HEK293T (cell line): ENCODE results near the gene ATP5F1A.

Experiments used
- CTCF ChIA-PET: fragments of 350-600 bp; formaldehyde crosslinking; extraction: SDS; loops from one replicate; lab custom pipeline; 2021; ENCODE audit warnings: antibody characterized with exemption, inconsistent platforms; lab: Yijun Ruan, JAX
- POLR2A ChIA-PET: fragments of 350-600 bp; formaldehyde crosslinking; extraction: SDS; loops from one replicate; lab custom pipeline; 2020; ENCODE audit warnings: antibody characterized with exemption, inconsistent platforms; lab: Yijun Ruan, JAX
- DNase-seq: peaks from one replicate; pipeline ENCODE4 v3.0.0; 2012; ENCODE audit warnings: mixed read lengths; ENCODE audit errors: extremely low spot score
- ARNT ChIP-seq: fragments of 450-650 bp; IDR thresholded peaks from 2 replicates; pipeline ENCODE4 v1.6.1; 2017; ENCODE audit warnings: mild to moderate bottlenecking
- BHLHE40 ChIP-seq: fragments of 450-650 bp; IDR thresholded peaks from 2 replicates; pipeline ENCODE4 v1.6.1; 2016; ENCODE audit warnings: mild to moderate bottlenecking, moderate library complexity, borderline replicate concordance
- CTBP1 ChIP-seq: fragments of 450-650 bp; IDR thresholded peaks from 2 replicates; pipeline ENCODE4 v1.6.1; 2016; ENCODE audit warnings: borderline replicate concordance
- ELF4 ChIP-seq: fragments of 450-650 bp; IDR thresholded peaks from 2 replicates; pipeline ENCODE4 v1.6.1; 2017; ENCODE audit warnings: antibody characterized with exemption
- FOXA1 ChIP-seq: fragments of 450-650 bp; IDR thresholded peaks from 2 replicates; pipeline ENCODE4 v1.6.1; 2016; ENCODE audit warnings: mild to moderate bottlenecking
- FOXK2 ChIP-seq: fragments of 450-650 bp; IDR thresholded peaks from 2 replicates; pipeline ENCODE4 v1.6.1; 2016; ENCODE audit warnings: mild to moderate bottlenecking
- FOXM1 ChIP-seq: fragments of 450-650 bp; IDR thresholded peaks from 2 replicates; pipeline ENCODE4 v1.6.1; 2017; ENCODE audit warnings: mild to moderate bottlenecking, borderline replicate concordance
- HDGF ChIP-seq: fragments of 450-650 bp; IDR thresholded peaks from 2 replicates; pipeline ENCODE4 v1.6.1; 2017; ENCODE audit warnings: antibody characterized with exemption, borderline replicate concordance
- L3MBTL2 ChIP-seq: fragments of 450-650 bp; conservative IDR thresholded peaks from 2 replicates; pipeline ENCODE4 v1.6.1; 2016; ENCODE audit warnings: mild to moderate bottlenecking
- LEF1 ChIP-seq: fragments of 450-650 bp; IDR thresholded peaks from 2 replicates; pipeline ENCODE4 v1.6.1; 2017; ENCODE audit warnings: mild to moderate bottlenecking, borderline replicate concordance
- NFRKB ChIP-seq: fragments of 450-650 bp; IDR thresholded peaks from 2 replicates; pipeline ENCODE4 v1.6.1; 2016; ENCODE audit warnings: mild to moderate bottlenecking, moderate library complexity
- SP1 ChIP-seq: fragments of 450-650 bp; IDR thresholded peaks from 2 replicates; pipeline ENCODE4 v1.6.1; 2017
- SUZ12 ChIP-seq: fragments of 450-650 bp; IDR thresholded peaks from 2 replicates; pipeline ENCODE4 v1.6.1; 2016; ENCODE audit warnings: mild to moderate bottlenecking
- TARDBP ChIP-seq: fragments of 450-650 bp; IDR thresholded peaks from 2 replicates; pipeline ENCODE4 v1.6.1; 2016
- ZNF384 ChIP-seq: fragments of 450-650 bp; IDR thresholded peaks from 2 replicates; pipeline ENCODE4 v1.6.1; 2016
- TF ChIP-seq, protein P1 (sequence below): fragments of 450-650 bp; IDR thresholded peaks from 2 replicates; pipeline ENCODE4 v1.6.1; 2016

Gene ATP5F1A

DNA sequence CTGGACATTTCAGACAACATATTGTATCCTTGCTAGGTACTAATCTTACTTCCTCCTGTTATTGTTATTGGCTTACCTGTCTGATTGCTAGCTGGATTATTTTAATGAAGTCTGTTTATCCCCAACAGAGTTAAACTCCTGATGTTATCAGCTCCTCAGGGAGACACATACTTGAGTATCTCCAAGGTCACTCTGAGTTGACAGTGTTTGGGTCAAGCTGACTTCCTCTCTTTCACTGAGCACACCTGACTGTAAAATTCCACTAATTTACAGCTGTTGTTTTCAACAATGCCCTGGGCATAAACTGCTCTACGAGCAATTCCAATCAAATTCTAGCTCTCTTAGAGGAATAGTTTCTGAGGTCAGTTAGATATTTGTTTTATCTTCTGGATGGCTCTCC lies 15.7 kb upstream of the ATP5F1A start:
- POLR2A ChIA-PET, result no interaction called here

GRCh38 chr18:46110406-46110805 lies 12.3 kb upstream of the ATP5F1A start:
- CTCF ChIA-PET, result interaction anchor here (1.3 kb wide), 1 partner anchor 37 kb away, joined by 4 read pairs; no protein-coding TSS in a partner anchor

More for the DNA sequence above, 15.7 kb upstream of the ATP5F1A start:
- TF ChIP-seq FOXM1 (no peak), ELF4 (no peak), L3MBTL2 (no peak), LEF1 (no peak), TARDBP (no peak), ZNF384 (no peak), CTBP1 (no peak), ARNT (no peak), SUZ12 (no peak)
- TF ChIP-seq, protein P1, sequence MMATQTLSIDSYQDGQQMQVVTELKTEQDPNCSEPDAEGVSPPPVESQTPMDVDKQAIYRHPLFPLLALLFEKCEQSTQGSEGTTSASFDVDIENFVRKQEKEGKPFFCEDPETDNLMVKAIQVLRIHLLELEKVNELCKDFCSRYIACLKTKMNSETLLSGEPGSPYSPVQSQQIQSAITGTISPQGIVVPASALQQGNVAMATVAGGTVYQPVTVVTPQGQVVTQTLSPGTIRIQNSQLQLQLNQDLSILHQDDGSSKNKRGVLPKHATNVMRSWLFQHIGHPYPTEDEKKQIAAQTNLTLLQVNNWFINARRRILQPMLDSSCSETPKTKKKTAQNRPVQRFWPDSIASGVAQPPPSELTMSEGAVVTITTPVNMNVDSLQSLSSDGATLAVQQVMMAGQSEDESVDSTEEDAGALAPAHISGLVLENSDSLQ, result no peak
- no peak for DNase-seq
- CTCF ChIA-PET, result no interaction called here

DNA sequence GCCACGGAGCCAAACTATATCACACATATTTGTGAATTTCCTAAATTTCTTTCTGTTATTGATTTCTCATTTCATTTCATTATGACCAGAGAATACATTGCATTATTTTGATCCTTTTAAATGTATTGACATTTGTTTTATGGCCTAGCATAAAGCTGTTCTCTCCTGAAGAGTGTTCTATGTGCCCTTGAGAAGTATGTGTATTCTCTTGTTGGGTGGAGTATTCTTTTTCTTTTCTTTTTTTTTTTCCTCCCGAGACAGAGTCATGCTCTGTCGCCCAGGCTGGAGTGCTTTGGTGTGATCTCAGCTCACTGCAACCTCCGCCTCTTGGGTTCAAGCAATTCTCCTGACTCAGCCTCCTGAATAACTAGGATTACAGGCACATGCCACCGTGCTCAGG lies 11.3 kb upstream of the ATP5F1A start:
- DNase-seq, result no peak
- ChIA-PET CTCF (no interaction called here), POLR2A (no interaction called here)
- TF ChIP-seq TARDBP (no peak), FOXM1 (no peak), ZNF384 (no peak), FOXA1 (no peak), ELF4 (no peak), HDGF (no peak), LEF1 (no peak), SUZ12 (no peak), NFRKB (no peak), SP1 (no peak), BHLHE40 (no peak), ARNT (no peak), FOXK2 (no peak), L3MBTL2 (no peak)
- TF ChIP-seq, protein P1, result no peak

More at GRCh38 chr18:46110406-46110805, 12.3 kb upstream of the ATP5F1A start:
- DNase-seq, result no peak
- POLR2A ChIA-PET, result interaction anchor here (1.5 kb wide), 1 partner anchor 13 kb away, joined by 3 read pairs; the partner anchor contains the start of gene ATP5F1A
- TF ChIP-seq TARDBP (no peak), BHLHE40 (no peak), FOXM1 (no peak), LEF1 (no peak)

DNA sequence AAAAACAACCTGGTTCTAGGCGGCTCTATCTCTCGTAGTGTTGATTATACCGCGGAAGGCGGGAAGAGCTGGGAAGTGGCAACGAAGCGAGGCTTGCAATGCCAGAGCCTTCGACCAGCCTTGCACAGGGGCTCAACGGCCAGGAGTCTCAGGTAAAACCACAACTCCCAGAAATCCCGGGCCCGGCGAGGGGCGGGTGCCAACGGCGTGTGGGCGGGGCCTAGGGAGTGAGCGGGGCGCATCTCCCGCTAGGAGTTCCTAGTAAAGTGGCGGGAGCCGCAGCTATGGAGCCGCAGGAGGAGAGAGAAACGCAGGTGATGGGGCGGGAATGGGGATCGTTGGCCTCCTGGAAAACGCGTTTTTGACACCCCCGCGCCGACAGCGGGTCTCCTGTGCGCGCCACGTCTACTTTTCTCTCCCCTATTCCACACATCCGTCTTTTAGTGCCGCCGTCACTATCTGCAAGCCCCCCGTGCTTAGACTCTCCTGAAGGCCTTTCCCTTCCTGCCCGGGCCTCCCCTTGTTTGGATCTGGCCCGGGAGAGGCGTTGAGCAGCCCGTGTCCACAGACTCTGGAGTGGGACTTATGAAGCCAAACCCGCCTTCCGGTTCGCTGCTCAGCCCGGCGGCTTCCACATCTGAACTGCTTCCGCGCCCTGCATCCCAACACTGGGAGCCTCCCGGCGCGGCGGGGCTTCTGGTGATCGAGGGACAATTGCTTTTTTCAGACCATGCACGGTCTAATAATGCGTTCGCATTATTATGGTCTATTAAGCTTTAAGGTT lies 6.2 kb upstream of the ATP5F1A start, which contains the start of gene HAUS1:
Gene HAUS1, plus strand, starts transcription at position 258 of the 784 bp plus-strand sequence. Its CDS starts 27 bp downstream, at position 285.
- CTCF ChIA-PET, result no interaction called here
- peak; percentile 83 for DNase-seq
- POLR2A ChIA-PET, result interaction anchor here (0.8 to 1.3 kb wide), 3 partner anchors 11 to 31 kb away, joined by 3 to 4 read pairs (median 3); no protein-coding TSS in a partner anchor
- TF ChIP-seq NFRKB (no peak), L3MBTL2 (peak; percentile 91), CTBP1 (no peak), FOXM1 (no peak)

DNA sequence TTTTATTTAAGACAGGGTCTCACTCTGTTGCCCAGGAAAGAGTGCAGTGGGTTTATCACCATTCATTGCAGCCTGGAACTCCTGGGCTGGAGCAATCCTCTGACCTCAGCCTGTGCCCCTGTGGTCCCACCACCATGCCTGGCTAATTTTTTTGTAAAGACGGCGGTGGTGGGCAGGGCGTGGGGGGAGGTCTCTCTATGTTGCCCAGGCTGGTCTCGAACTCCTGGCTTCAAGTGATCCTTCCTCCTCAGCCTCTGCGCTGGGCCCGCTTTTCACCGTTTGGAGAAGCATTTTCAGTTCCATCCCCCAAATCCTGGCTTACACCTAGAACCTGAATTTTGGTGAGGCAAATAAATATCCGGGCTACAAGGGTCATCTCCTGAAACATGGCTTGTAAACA lies 1.4 kb upstream of the ATP5F1A start:
- DNase-seq, result no peak
- POLR2A ChIA-PET, result no interaction called here
- TF ChIP-seq TARDBP (no peak), SUZ12 (no peak), ELF4 (no peak), L3MBTL2 (no peak), NFRKB (no peak), LEF1 (no peak), ZNF384 (no peak), CTBP1 (no peak), FOXK2 (no peak)
- TF ChIP-seq, protein P1, result no peak
- CTCF ChIA-PET, result no interaction called here

DNA sequence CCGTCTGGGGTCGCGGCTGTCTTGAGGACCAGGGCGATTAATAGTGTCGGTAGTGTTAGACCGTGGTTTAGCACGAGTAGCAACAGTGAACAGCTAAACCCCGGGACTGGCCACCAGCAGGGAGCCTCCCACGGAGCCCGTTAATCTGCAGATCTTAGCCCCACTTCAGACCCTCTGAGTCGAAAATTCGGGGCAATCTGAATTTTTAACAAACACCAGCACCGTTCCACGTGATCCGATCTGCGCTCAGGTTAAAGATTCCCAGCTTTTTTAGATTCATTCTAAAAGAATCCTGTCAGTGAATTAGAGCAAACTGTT lies 479 bp upstream of the ATP5F1A start:
- ChIA-PET CTCF (interaction anchor here (0.7 kb wide), 1 partner anchor 15 kb away, joined by 3 read pairs; no protein-coding TSS in a partner anchor), POLR2A (interaction anchor here (0.7 to 2.1 kb wide), 5 partner anchors 11 to 36 kb away, joined by 3 to 7 read pairs (median 4); no protein-coding TSS in a partner anchor)
- TF ChIP-seq ZNF384, result no peak
- TF ChIP-seq L3MBTL2, result no peak; the same call in 1 of the 2 replicates
- no peak for TF ChIP-seq TARDBP
- no peak for TF ChIP-seq LEF1
- TF ChIP-seq ARNT, result no peak
- no peak for TF ChIP-seq SUZ12
- TF ChIP-seq CTBP1, result no peak
- no peak for TF ChIP-seq FOXM1
- TF ChIP-seq SP1, result no peak
- no peak for TF ChIP-seq BHLHE40
- no peak for TF ChIP-seq NFRKB
- TF ChIP-seq, protein P1, result no peak
- TF ChIP-seq FOXA1, result no peak
- TF ChIP-seq HDGF, result no peak
- no peak for TF ChIP-seq ELF4
- no peak for DNase-seq
